H1 (cell line): ENCODE measurements around the gene GSK3B. TPM values are rescaled to one million over a fixed set of nuclear protein-coding genes. Genes with fewer than 3 reads are reported as not detected.

Source experiments
- CHD1 ChIP-seq: IDR thresholded peaks from 2 replicates; pipeline ENCODE4 v1.6.1; 2012; ENCODE audit warnings: low read depth, low read length, improper control_type of control experiment
- GTF2F1 ChIP-seq: IDR thresholded peaks from 2 replicates; pipeline ENCODE4 v1.6.1; 2012; ENCODE audit warnings: low read depth, low read length, improper control_type of control experiment, borderline replicate concordance
- SRF ChIP-seq: IDR thresholded peaks from 2 replicates; pipeline ENCODE4 v1.6.1; 2011; ENCODE audit warnings: mild to moderate bottlenecking, low read depth, low read length, moderate library complexity
- polyA plus RNA-seq, 7 experiments: library from polyadenylated mRNA; depleted of rRNA in 3 of 7; stranded (reverse) in 5 of 7; unstranded in 2 of 7; fragments of >200 nt in 5 of 7; fragments of 200-250 nt in 2 of 7; gene quantifications; 1 replicate in 5 of 7; 2 replicates in 1 of 7; 4 replicates in 1 of 7; pipeline versions ENCODE4 v1.2.1 to v1.2.3, GENCODE V29; 2011 to 2013; ENCODE audit warnings: missing spikeins in 2 of 7, mixed read lengths in 2 of 7
- total RNA-seq: library from RNA; stranded (reverse); fragmentation: NEBNext Ultra II Directional; extraction: Animal tissue kit (Norgen Biotek cat#: 25700); gene quantifications from 2 replicates; pipeline ENCODE4 v1.2.1, GENCODE V29; 2021
- TF ChIP-seq, protein P1 (sequence below): fragments of 300-600 bp; sonication (generic); IDR thresholded peaks from 2 replicates; pipeline ENCODE4 v1.7.1; 2012; ENCODE audit warnings: low read length, moderate library complexity, mild to moderate bottlenecking, inconsistent platforms; ENCODE audit not compliant: insufficient replicate concordance

The GSK3B gene
- total and polyA plus RNA-seq, 2 of the 8 experiments (the other 6 are each of a cell fraction or from before 2014, with no cell fraction given), result 24.2 to 50.7 TPM

DNA sequence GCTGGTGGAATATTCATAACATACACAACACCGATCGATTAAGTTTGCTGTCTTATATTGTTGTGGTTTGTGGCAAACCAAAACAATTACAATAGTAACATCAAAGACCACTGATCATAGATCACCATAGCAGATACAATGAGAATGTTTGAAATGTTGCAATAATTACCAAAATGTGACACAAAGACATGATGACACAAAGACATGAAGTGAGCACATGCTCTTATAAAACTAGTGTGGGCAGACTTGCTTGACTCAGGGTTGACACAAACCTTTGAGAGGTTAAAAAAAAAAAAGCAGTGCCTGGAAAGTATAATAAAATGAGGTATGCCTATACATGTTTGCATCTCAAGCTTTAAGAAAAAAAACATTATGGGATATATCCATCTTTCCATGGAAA, 182.0 kb downstream of the GSK3B start (continued):
- TF ChIP-seq, protein P1, sequence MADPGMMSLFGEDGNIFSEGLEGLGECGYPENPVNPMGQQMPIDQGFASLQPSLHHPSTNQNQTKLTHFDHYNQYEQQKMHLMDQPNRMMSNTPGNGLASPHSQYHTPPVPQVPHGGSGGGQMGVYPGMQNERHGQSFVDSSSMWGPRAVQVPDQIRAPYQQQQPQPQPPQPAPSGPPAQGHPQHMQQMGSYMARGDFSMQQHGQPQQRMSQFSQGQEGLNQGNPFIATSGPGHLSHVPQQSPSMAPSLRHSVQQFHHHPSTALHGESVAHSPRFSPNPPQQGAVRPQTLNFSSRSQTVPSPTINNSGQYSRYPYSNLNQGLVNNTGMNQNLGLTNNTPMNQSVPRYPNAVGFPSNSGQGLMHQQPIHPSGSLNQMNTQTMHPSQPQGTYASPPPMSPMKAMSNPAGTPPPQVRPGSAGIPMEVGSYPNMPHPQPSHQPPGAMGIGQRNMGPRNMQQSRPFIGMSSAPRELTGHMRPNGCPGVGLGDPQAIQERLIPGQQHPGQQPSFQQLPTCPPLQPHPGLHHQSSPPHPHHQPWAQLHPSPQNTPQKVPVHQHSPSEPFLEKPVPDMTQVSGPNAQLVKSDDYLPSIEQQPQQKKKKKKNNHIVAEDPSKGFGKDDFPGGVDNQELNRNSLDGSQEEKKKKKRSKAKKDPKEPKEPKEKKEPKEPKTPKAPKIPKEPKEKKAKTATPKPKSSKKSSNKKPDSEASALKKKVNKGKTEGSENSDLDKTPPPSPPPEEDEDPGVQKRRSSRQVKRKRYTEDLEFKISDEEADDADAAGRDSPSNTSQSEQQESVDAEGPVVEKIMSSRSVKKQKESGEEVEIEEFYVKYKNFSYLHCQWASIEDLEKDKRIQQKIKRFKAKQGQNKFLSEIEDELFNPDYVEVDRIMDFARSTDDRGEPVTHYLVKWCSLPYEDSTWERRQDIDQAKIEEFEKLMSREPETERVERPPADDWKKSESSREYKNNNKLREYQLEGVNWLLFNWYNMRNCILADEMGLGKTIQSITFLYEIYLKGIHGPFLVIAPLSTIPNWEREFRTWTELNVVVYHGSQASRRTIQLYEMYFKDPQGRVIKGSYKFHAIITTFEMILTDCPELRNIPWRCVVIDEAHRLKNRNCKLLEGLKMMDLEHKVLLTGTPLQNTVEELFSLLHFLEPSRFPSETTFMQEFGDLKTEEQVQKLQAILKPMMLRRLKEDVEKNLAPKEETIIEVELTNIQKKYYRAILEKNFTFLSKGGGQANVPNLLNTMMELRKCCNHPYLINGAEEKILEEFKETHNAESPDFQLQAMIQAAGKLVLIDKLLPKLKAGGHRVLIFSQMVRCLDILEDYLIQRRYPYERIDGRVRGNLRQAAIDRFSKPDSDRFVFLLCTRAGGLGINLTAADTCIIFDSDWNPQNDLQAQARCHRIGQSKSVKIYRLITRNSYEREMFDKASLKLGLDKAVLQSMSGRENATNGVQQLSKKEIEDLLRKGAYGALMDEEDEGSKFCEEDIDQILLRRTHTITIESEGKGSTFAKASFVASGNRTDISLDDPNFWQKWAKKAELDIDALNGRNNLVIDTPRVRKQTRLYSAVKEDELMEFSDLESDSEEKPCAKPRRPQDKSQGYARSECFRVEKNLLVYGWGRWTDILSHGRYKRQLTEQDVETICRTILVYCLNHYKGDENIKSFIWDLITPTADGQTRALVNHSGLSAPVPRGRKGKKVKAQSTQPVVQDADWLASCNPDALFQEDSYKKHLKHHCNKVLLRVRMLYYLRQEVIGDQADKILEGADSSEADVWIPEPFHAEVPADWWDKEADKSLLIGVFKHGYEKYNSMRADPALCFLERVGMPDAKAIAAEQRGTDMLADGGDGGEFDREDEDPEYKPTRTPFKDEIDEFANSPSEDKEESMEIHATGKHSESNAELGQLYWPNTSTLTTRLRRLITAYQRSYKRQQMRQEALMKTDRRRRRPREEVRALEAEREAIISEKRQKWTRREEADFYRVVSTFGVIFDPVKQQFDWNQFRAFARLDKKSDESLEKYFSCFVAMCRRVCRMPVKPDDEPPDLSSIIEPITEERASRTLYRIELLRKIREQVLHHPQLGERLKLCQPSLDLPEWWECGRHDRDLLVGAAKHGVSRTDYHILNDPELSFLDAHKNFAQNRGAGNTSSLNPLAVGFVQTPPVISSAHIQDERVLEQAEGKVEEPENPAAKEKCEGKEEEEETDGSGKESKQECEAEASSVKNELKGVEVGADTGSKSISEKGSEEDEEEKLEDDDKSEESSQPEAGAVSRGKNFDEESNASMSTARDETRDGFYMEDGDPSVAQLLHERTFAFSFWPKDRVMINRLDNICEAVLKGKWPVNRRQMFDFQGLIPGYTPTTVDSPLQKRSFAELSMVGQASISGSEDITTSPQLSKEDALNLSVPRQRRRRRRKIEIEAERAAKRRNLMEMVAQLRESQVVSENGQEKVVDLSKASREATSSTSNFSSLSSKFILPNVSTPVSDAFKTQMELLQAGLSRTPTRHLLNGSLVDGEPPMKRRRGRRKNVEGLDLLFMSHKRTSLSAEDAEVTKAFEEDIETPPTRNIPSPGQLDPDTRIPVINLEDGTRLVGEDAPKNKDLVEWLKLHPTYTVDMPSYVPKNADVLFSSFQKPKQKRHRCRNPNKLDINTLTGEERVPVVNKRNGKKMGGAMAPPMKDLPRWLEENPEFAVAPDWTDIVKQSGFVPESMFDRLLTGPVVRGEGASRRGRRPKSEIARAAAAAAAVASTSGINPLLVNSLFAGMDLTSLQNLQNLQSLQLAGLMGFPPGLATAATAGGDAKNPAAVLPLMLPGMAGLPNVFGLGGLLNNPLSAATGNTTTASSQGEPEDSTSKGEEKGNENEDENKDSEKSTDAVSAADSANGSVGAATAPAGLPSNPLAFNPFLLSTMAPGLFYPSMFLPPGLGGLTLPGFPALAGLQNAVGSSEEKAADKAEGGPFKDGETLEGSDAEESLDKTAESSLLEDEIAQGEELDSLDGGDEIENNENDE, result no peak
- TF ChIP-seq CHD1 (no peak), GTF2F1 (no peak), SRF (no peak)
